Endometrial microvascular endothelial cells (primary cell): ENCODE data around the gene SAMD10. TPM values are rescaled to one million over a fixed set of nuclear protein-coding genes. Genes with fewer than 3 reads are reported as not detected.

ENCODE experiments used
- in situ Hi-C: cut with HindIII; loops from 2 replicates; pipeline ENCODE4 v1.10.0; 2017; ENCODE audit warnings: low sequenced_read_pairs, low pct_unique_long_range_greater_than_20kb; ENCODE audit errors: inconsistent ontology term
- total RNA-seq: library from RNA; depleted of rRNA; stranded (reverse); fragments of >200 nt; gene quantifications from one replicate; pipeline ENCODE4 v1.2.3, GENCODE V29; 2015; ENCODE audit errors: inconsistent ontology term

SAMD10 gene
- total RNA-seq, 1 donor from 2014 or later, result 0.09 TPM

DNA sequence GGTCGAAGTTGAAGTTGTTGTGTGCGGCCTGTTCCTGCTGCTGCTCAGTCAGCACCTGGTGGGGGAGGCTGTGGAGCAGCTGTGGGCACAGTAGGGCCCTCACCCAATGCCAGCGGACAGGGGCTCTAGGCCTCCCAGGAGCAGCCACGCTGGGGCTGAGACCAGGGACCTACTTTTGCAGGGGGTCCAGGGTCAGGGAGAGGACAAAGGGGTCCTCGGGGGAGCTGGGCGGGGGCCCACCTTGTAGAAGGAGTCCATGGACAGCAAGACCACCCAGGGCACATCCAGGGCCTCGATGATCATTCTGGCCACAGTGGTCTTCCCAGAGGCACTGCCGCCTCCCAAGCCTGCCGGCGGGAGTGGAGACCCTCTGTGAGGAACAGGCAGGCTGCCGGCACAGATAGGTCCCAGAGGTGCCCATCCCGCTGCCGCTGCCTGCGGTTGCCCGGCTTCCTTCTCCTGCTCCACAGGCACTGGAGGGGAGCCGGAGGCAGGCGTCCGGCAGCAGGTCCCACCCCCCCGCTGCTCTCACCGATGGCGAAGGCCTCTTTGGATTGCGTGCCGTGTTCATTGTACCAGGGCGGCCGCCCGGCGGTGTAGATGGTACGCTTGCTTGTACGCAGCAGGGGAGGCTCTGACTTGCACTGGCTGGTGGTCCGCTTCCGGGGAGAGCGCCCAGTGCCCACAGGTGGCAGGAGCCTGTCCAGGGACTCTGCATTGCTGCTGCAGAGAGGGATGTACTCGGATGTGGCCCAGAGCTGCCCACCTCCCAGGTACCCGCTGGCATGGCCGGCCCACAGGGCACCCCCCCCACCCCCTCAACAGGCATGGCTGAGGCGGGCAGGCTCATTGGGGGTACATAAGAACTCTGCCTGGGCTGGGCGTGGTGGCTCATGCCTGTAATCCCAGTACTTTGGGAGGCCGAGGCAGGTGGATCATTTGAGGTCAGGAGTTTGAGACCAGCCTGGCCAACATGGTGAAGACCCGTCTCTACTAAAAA is 33.2 kb downstream of the SAMD10 start:
- in situ Hi-C loops, result no loop called here

DNA sequence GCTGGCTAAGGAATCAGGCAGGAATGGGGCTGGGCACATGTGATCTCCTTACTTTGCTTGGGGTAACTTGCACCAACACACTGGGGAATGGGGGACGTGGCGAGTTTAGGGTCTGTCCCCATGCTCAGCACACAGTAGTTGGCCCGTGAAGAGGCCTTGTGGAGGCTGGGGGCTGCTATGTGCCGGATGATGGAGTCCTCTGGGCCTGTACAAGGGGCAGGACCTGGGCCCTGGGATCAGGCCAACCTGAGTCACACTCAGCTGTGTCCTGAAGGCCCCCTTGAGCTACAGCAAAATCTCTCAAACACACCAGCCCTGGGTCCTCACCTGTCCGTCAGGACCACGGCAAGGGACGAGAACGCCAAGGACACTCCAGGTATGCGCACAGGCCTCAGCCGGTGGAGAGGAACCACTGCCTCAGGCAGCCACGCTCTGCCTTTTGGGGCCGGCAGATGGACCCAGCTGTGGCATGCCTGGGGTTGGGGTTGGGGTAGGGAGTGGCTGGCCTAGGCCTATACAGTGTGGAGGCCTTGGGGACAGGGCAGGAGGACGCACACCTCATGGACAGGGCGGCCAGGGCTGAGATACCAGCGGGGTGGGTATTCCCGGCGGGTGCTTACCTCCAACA is 34.3 kb downstream of the SAMD10 start:
- in situ Hi-C loops, result no loop called here

DNA sequence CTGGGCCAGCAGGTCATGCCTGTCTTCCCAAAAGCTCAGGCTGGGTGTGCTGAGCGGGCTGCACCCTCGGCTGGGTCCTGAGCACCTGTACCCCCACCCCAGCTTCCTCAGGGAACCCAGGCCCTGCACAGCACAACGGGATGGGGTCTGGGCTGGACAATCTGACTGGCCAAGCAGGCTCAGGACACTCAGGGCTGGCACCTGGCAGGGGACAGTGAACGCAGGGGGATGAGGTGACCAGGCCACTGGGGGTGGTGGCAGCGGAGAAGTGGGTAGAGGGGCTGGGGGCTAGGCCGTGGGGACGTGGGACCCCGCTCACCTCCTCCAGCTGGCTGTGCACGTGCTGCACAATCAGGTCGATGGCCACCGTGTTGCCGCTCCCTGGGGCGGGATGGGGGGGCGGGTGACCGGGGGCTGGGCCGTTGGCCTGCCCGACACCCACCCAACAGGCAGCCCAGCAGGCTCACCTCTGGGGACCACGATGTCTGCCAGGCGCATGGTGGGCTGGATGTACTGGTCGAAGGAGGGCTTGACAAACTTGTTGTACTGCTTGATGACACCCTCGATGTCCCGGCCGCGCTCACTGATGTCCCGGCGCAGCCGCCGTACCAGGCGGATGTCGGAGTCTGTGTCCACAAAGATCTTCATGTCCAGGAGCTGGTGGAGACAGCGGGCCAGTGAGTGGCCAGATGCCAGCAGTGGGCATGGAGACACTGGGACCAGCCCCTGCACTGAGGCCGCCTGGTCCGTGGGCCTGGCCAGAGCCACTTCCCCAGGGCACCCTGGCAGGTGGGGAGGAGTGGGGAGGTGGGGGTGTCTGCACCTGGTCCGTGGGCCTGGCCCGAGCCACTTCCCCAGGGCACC is 35.1 kb downstream of the SAMD10 start:
- in situ Hi-C loops, result no loop called here

- in situ Hi-C loops, result no loop called here
Measured at GRCh38 chr20:63943808-63944077, 35.7 kb downstream of the SAMD10 start.

- in situ Hi-C loops, result no loop called here
Measured at GRCh38 chr20:63942969-63943807, 36.3 kb downstream of the SAMD10 start.

GRCh38 chr20:63942250-63942951 is 37.0 kb downstream of the SAMD10 start:
- in situ Hi-C loops, result no loop called here

GRCh38 chr20:63941282-63942081 is 38.0 kb downstream of the SAMD10 start:
- in situ Hi-C loops, result no loop called here

DNA sequence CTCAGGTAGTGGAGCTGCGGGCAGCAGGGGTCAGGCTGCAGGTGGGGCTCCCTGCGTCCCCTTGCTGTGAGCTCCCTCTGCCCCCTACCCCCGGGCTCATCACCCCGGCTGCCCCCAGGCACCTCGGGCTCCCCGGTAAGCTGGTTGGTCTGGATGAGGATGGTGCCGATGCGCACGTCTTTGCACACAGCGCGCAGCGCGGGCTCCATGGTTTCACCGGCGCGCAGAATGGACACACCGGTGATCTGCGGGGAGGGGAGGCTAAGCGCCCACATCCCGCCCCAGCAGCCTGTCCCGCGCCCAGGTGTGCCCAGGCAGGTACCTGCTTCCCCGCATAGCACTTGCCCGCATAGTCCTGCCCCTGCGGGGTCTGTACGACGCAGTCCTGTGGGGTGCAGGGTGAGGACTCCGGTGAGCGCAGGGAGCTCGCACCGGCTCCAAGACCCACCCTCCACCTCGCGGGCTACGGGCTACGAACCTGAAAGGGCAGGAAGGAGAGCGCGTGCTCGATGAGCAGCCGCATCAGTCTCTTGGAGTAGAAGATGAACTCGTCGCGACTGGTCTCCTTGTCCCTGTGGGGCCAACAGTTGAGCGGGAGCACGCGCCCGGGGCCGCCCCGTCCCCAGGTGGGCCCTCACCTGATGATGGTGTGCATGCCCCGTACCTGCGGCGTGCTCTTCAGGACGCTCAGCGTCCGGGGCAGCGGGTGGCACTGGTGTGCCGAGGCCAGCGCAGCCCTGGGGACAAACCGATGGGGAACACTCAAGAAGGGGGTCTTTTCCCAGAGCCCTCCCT is 38.8 kb downstream of the SAMD10 start:
- in situ Hi-C loops, result no loop called here

GRCh38 chr20:63940071-63940471 is 39.4 kb downstream of the SAMD10 start:
- in situ Hi-C loops, result no loop called here

DNA sequence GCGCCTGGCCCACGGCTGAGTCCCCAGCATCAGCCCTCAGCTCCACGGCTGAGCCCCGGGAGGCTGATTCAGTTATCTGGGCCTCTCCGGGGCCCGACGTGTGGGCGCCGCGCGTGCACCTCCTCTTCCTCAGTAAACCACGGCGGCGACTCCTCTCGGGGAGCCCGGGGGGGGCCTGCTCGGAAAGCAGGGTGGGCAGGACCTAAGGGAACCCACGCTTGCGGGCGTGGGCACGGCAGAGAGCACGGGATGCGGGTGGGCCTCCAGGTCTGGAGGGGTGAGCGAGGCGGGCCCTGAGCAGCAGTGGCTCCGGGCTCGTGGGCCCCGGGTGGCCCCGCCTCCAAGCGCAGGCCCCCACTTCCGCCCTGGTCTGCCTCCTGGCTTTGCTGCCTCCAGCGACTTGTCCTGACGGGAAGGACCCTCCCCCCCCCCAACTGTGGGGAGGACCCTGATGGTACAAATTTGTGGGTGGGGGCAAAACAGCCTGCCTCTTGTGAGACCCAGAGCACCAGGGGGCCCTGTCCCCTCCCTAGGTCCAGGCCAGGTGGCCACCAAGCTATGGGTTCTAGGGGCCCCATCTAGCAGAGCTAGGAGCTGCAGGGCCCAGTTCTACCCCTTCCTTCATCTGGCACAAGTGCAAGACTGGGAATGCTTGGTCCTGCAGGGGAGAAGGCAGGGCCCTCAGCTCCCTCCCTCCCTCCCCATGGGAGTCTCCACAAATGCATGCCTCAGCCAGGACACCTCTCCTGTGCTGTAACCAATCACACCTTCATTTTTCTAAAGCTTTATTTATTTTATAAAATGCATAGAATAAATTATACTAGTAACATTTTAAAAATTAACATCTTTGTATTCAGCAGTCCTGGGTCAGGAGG is 40.1 kb downstream of the SAMD10 start:
- in situ Hi-C loops, result no loop called here

- in situ Hi-C loops, result no loop called here
Measured at GRCh38 chr20:63937596-63937995, 41.8 kb downstream of the SAMD10 start.

- in situ Hi-C loops, result no loop called here
Measured at GRCh38 chr20:63935447-63935846, 44.0 kb downstream of the SAMD10 start.

DNA sequence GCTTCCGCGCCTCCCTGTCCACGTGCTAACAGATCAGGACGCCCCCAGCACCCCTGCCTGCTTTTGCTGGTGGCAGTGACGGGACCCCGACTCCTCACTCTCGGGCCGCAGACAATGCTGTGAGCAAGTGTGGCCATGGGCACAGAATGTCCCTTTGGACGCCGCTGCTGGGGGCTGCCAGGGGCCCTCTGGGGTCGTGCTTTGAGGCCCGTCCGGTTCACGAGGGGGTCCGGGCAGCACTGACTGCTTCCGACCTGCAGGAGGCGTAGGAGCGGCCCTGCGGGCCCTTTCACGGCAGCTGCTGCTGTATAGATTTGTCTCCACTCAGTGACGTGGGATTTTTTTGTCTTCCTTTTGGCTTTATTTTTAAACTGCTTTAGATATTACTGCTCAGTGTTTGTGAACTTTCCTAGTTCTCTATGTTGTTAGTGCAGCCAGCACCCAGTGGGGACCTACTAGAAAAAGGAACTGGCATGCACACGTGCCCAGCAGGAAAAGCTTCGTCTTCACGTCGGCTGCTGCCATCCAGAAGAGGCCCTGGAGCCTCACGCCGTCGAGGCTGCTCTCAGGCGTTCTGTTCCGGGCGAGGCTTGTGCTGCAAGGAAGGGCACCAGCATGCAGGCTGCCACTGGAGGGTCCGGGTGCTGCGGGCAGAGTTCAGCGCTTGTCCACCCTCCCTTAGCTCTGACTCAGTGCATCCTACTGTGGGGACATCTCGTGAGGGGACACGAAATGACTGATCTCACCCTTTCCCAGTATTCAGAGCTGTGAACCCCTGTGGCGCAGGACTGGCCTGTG is 45.0 kb downstream of the SAMD10 start:
- in situ Hi-C loops, result no loop called here

- in situ Hi-C loops, result no loop called here
Measured at GRCh38 chr20:63933646-63934045, 45.8 kb downstream of the SAMD10 start.

- in situ Hi-C loops, result no loop called here
Measured at GRCh38 chr20:63932606-63933160, 46.8 kb downstream of the SAMD10 start.
